ENCODE data around the gene DPF1. TPM values are rescaled to one million over a fixed set of nuclear protein-coding genes. Genes with fewer than 3 reads are reported as not detected.
A peak's percentile ranks its signal among the peaks of the same experiment; 100 is the strongest.

DPF1 gene
- total RNA-seq, 2 experiments from 2014 or later, result 0.75 to 1.2 TPM

DNA sequence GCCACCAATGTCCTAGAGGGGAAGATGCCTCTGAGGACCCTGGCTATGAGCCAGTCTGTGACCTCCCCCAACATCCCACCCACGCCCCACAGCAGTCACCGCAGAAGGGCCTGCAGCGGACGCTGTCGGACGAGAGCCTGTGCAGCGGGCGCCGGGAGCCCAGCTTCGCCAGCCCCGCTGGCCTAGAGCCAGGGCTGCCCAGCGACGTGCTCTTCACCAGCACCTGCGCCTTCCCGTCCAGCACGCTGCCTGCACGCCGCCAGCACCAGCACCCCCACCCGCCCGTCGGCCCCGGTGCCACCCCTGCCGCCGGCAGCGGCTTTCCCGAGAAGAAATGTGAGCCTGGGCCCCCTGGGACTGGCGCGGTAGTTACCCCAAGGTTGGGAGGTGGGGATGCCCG lies 30.6 kb downstream of the DPF1 start:
- H3K4me1 Mint-ChIP-seq (ENCODE audit: low read depth), result peaks cover 6% of the 10 kb centered on the region
- H3K4me3 Mint-ChIP-seq, result no peak overlapping the region
- peaks cover 7% of the 10 kb centered on the region for H3K36me3 Mint-ChIP-seq

DNA sequence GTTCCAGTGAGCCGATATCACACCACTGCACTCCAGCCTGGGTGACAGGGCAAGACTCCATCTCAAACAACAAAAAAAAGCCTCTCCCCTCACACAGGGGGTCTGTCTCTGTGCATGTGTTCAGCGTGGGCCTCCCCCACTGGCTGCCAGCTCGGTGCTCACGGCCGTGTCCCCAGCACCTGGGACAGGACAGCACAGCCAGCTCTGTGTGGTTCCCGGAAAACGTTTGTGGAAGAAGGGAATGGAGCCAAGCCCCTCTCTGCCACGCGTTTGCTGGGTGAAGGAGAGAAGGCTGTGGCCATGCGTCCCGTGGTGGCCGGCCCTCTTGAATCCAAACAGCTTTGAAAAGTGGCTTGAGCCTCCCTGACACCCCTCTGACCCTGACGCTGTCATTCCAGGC lies 32.3 kb downstream of the DPF1 start:
- no peaks in the 10 kb centered on the region for H3K9me3 Mint-ChIP-seq
- ChIA-PET CTCF (no interaction called here), POLR2A (interaction anchor here (0.5 kb wide), 1 partner anchor 111 kb away, joined by 5 read pairs; no protein-coding TSS in a partner anchor)
- no peaks in the 10 kb centered on the region for H3K27me3 Mint-ChIP-seq
- DNase-seq, result no peak
- H3K4me3 Mint-ChIP-seq, result no peak overlapping the region
- intact Hi-C loops (cut with micrococcal nuclease), result no loop called here
- H3K36me3 Mint-ChIP-seq, result peaks cover 6% of the 10 kb centered on the region
- H3K27ac Mint-ChIP-seq, result no peak overlapping the region
- H3K4me1 Mint-ChIP-seq (ENCODE audit: low read depth), result peaks cover 6% of the 10 kb centered on the region

More for the DNA sequence above, 30.6 kb downstream of the DPF1 start:
- intact Hi-C loops (cut with micrococcal nuclease), result no loop called here
- Mint-ChIP-seq H3K9me3 (no peaks in the 10 kb centered on the region), H3K27ac (no peak overlapping the region), H3K27me3 (no peaks in the 10 kb centered on the region)
- ChIA-PET POLR2A (no interaction called here), CTCF (no interaction called here)
- no peak for DNase-seq

DNA sequence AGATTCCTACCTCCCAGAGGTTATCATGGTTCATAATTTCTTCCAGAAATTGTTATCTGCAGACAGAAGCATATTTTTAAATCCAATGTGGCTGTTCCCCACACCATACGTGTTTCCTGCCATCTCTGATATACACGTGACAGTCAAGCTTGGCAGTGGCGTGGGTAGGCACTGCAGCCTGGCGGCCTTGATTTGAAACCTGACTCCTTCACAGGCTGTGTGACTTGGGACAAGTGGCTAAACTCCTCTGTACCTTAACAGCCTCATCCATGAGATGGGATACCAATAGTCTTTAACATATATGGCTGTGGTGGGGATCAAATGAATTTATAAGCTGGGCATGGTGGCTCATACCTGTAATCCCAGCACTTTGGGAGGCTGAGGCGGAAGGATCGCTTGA lies 33.2 kb downstream of the DPF1 start:
- H3K27ac Mint-ChIP-seq, result no peak overlapping the region
- intact Hi-C loops (cut with micrococcal nuclease), result no loop called here
- DNase-seq, result no peak
- no peaks in the 10 kb centered on the region for H3K9me3 Mint-ChIP-seq
- no peak overlapping the region for H3K4me3 Mint-ChIP-seq
- CTCF ChIA-PET, result no interaction called here
- no peaks in the 10 kb centered on the region for H3K27me3 Mint-ChIP-seq
- POLR2A ChIA-PET, result no interaction called here
- peaks cover 6% of the 10 kb centered on the region for H3K4me1 Mint-ChIP-seq (ENCODE audit: low read depth)
- peaks cover 6% of the 10 kb centered on the region for H3K36me3 Mint-ChIP-seq

GRCh38 chr19:38190061-38190460 lies 34.0 kb downstream of the DPF1 start:
- ChIA-PET POLR2A (no interaction called here), CTCF (no interaction called here)
- H3K4me1 Mint-ChIP-seq (ENCODE audit: low read depth), result peaks cover 6% of the 10 kb centered on the region
- intact Hi-C loops (cut with micrococcal nuclease), result no loop called here
- peak; percentile 40 for DNase-seq
- no peaks in the 10 kb centered on the region for H3K27me3 Mint-ChIP-seq
- no peaks in the 10 kb centered on the region for H3K9me3 Mint-ChIP-seq
- no peak overlapping the region for H3K4me3 Mint-ChIP-seq
- peaks cover 2% of the 10 kb centered on the region for H3K36me3 Mint-ChIP-seq
- H3K27ac Mint-ChIP-seq, result no peak overlapping the region

DNA sequence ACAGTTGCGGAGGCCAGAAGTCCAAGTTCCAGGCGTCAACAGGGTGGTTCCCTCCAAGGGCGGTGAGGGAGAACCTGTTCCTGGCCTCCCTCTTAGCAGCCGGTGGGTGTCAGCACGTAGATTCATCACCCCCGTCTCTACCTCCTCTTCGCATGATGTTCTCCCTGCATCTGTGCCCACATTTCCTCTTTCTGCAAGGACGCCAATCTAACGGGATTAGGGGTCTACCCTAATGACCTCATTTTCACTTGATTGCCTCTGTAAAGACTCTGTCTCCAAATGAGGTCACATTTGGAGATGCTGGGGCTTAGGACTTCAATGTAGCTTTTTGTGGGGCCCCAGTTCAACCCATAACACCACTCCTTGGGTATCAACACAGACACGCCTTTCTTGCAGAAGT lies 38.5 kb downstream of the DPF1 start:
- Mint-ChIP-seq H3K27ac (no peak overlapping the region), H3K9me3 (peaks cover 5% of the 10 kb centered on the region), H3K36me3 (peaks cover 8% of the 10 kb centered on the region), H3K4me1 (ENCODE audit: low read depth) (peaks cover 6% of the 10 kb centered on the region), H3K4me3 (no peak overlapping the region), H3K27me3 (no peaks in the 10 kb centered on the region)
- no peak for DNase-seq
- intact Hi-C loops (cut with micrococcal nuclease), result no loop called here
- CTCF ChIA-PET, result no interaction called here
- POLR2A ChIA-PET, result no interaction called here

DNA sequence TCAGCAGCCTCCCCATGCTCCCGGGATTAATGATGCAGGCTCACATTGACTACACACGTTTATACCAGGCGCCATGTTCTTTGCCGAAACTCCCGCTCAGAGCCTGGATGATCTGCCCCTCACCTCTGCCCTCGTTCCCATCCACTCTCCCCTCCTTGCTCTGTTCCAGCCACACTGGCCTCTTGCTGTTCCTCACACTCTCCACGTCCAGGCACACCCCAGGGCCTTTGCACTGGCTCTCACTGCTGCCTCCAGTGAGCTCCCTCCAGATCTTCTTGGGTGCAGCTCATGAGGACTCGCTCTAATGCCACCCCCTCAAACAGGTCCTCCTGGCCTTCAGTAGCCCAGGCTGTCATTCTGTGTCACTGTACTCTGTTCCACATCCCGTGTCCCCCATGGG lies 39.2 kb downstream of the DPF1 start:
- H3K27ac Mint-ChIP-seq, result no peak overlapping the region
- CTCF ChIA-PET, result no interaction called here
- peaks cover 8% of the 10 kb centered on the region for H3K36me3 Mint-ChIP-seq

GRCh38 chr19:38183251-38183897 lies 40.6 kb downstream of the DPF1 start:
- DNase-seq, result peak; percentile 12
- intact Hi-C loops (cut with micrococcal nuclease), result no loop called here
- CTCF ChIA-PET, result no interaction called here
- POLR2A ChIA-PET, result no interaction called here
- Mint-ChIP-seq H3K36me3 (peaks cover 15% of the 10 kb centered on the region), H3K27ac (no peak overlapping the region), H3K27me3 (no peaks in the 10 kb centered on the region), H3K4me1 (ENCODE audit: low read depth) (no peaks in the 10 kb centered on the region), H3K4me3 (no peak overlapping the region), H3K9me3 (peaks cover 16% of the 10 kb centered on the region)

More for the DNA sequence above, 39.2 kb downstream of the DPF1 start:
- Mint-ChIP-seq H3K4me3 (no peak overlapping the region), H3K27me3 (no peaks in the 10 kb centered on the region), H3K4me1 (ENCODE audit: low read depth) (peaks cover under 1% of the 10 kb centered on the region), H3K9me3 (peaks cover 8% of the 10 kb centered on the region)
- DNase-seq, result no peak
- POLR2A ChIA-PET, result no interaction called here
- intact Hi-C loops (cut with micrococcal nuclease), result no loop called here

GRCh38 chr19:38182536-38183210 lies 41.3 kb downstream of the DPF1 start:
- Mint-ChIP-seq H3K4me1 (ENCODE audit: low read depth) (no peaks in the 10 kb centered on the region), H3K4me3 (no peak overlapping the region), H3K9me3 (peaks cover 16% of the 10 kb centered on the region), H3K27me3 (no peaks in the 10 kb centered on the region), H3K27ac (no peak overlapping the region), H3K36me3 (peaks cover 18% of the 10 kb centered on the region)
- POLR2A ChIA-PET, result no interaction called here
- CTCF ChIA-PET, result no interaction called here
- no peak for DNase-seq
- intact Hi-C loops (cut with micrococcal nuclease), result no loop called here

GRCh38 chr19:38180071-38180470 lies 44.0 kb downstream of the DPF1 start:
- H3K4me1 Mint-ChIP-seq (ENCODE audit: low read depth), result no peaks in the 10 kb centered on the region
- ChIA-PET CTCF (no interaction called here), POLR2A (no interaction called here)
- no peak overlapping the region for H3K27ac Mint-ChIP-seq
- H3K4me3 Mint-ChIP-seq, result no peak overlapping the region
- DNase-seq, result no peak
- intact Hi-C loops (cut with micrococcal nuclease), result no loop called here
- H3K36me3 Mint-ChIP-seq, result peaks cover 20% of the 10 kb centered on the region
- H3K27me3 Mint-ChIP-seq, result no peaks in the 10 kb centered on the region
- peaks cover 16% of the 10 kb centered on the region for H3K9me3 Mint-ChIP-seq

GRCh38 chr19:38175422-38175821 lies 48.6 kb downstream of the DPF1 start:
- Mint-ChIP-seq H3K4me1 (ENCODE audit: low read depth) (no peaks in the 10 kb centered on the region), H3K9me3 (peaks cover 11% of the 10 kb centered on the region), H3K27me3 (no peaks in the 10 kb centered on the region), H3K36me3 (peaks cover 12% of the 10 kb centered on the region), H3K4me3 (no peak overlapping the region), H3K27ac (no peak overlapping the region)
- ChIA-PET POLR2A (no interaction called here), CTCF (interaction anchor here (0.9 kb wide), 1 partner anchor 33 kb away, joined by 3 read pairs; no protein-coding TSS in a partner anchor)
- intact Hi-C loops (cut with micrococcal nuclease), result no loop called here
- no peak for DNase-seq

DNA sequence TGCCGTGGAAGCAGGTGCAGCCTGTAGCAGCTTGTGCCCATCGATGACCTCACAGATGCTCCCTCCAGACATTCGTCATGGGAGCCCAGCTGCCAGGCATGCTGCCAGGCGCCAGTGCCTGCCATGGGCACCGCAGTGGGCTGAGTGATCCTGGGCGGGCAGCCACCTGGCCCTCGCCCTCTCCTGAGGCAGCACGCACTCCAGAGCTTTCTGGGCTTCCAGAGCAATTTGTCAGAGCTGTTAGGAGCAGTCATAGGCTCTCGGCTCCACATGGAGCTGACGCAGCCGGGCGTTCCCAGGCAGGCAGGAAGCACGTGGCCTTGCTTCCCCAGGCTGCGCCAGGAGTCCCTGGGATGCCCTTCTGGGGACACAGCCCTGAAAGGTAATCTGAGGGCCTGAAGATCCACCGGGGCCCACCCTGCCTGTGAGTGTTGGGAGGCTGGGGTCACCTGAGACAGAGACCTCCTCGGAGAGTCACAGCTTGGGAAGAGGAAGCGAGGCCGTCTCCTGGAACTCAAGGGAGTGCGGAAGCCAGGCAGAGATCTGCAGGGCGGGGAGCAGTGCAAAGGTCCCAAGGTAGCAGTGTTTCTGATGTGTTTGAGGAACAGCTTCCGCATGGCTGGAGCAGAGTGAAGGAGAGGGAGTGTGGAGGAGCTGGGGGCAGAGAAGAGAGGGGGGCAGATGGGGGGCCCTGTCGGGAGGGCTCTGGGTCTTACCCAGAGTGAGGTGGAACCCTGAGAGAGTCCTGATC lies 50.6 kb downstream of the DPF1 start:
- Mint-ChIP-seq H3K36me3 (peaks cover 5% of the 10 kb centered on the region), H3K27me3 (no peaks in the 10 kb centered on the region), H3K27ac (no peak overlapping the region), H3K9me3 (no peaks in the 10 kb centered on the region), H3K4me1 (ENCODE audit: low read depth) (no peaks in the 10 kb centered on the region), H3K4me3 (no peak overlapping the region)
- ChIA-PET CTCF (no interaction called here), POLR2A (no interaction called here)
- no peak for DNase-seq
- intact Hi-C loops (cut with micrococcal nuclease), result no loop called here

DNA sequence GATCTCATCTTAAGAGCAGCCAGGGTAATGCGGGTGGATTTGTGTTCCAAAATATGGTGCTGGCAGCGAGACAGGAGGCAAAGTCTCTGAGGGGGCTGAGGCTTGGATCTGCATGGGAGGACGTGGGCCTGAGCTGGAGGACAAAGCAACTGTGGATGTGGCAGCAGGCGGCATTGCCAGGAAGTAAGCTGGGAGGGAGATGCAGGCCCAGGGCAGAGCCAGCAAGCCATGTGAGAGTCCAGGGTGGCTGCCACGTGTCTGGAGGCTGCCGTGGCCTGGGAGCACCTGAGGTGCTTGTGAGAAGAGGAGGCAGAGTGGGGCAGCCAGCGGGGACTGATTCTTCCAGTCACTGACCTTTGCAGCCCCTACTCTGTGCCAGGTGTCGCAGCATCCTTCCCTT lies 52.0 kb downstream of the DPF1 start:
- Mint-ChIP-seq H3K27ac (no peak overlapping the region), H3K36me3 (no peaks in the 10 kb centered on the region), H3K4me1 (ENCODE audit: low read depth) (no peaks in the 10 kb centered on the region), H3K9me3 (no peaks in the 10 kb centered on the region), H3K27me3 (no peaks in the 10 kb centered on the region), H3K4me3 (no peak overlapping the region)
- no peak for DNase-seq
- CTCF ChIA-PET, result no interaction called here
- POLR2A ChIA-PET, result no interaction called here
- intact Hi-C loops (cut with micrococcal nuclease), result no loop called here

DNA sequence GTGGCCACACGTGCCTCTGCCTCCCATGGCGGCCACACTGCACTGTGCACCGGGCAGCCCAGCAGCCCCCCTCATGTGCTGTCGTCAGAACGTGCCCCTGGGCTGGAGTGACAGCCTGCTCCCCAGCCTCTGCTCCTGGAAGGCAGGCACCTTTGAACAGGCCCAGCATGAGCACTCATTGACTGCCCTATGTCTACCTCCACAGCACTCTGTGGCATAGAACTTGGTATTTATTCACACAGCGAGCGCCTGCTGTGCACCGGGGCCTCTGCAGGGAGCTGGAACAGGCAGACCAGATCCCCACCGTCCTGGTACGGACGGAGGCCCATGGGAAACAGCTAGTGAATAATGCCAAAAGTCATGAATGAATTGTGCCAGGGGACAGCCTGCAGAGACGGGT lies 53.7 kb downstream of the DPF1 start:
- intact Hi-C loops (cut with micrococcal nuclease), result no loop called here
- ChIA-PET CTCF (no interaction called here), POLR2A (no interaction called here)
- H3K4me1 Mint-ChIP-seq (ENCODE audit: low read depth), result no peaks in the 10 kb centered on the region
- no peak for DNase-seq
- H3K27me3 Mint-ChIP-seq, result no peaks in the 10 kb centered on the region
- H3K27ac Mint-ChIP-seq, result no peak overlapping the region
- H3K4me3 Mint-ChIP-seq, result no peak overlapping the region
- H3K9me3 Mint-ChIP-seq, result no peaks in the 10 kb centered on the region
- peaks cover 2% of the 10 kb centered on the region for H3K36me3 Mint-ChIP-seq
